KMS-11 (cell line): ENCODE measurements around the gene PRR14.
"Not testable (repeated sequence)": the region's sequence is repeated elsewhere in the genome, so short reads cannot be mapped to it uniquely, and the experiment has no call there.

Source experiments
- H2AFZ ChIP-seq: fragments of 200-600 bp; sonication (generic); 2 replicates; pipeline ENCODE4 v1.6.1; 2016; ENCODE audit warnings: antibody characterized with exemption, mixed run types, low read depth
- H3K27ac ChIP-seq: fragments of 200-600 bp; sonication (generic); 2 replicates; pipeline ENCODE4 v1.6.1; 2016; ENCODE audit warnings: mild to moderate bottlenecking, mixed run types
- H3K27me3 ChIP-seq: fragments of 200-600 bp; sonication (generic); 2 replicates; pipeline ENCODE4 v1.6.1; 2017; ENCODE audit warnings: mild to moderate bottlenecking, low read depth, mixed run types, moderate library complexity; ENCODE audit not compliant: insufficient read depth
- H3K36me3 ChIP-seq: fragments of 200-600 bp; sonication (generic); 2 replicates; pipeline ENCODE4 v1.6.1; 2017; ENCODE audit warnings: mild to moderate bottlenecking, mixed run types; ENCODE audit not compliant: insufficient read depth
- H3K4me1 ChIP-seq: fragments of 200-600 bp; sonication (generic); 2 replicates; pipeline ENCODE4 v1.6.1; 2016; ENCODE audit warnings: mild to moderate bottlenecking, low read depth, mixed run types; ENCODE audit not compliant: poor library complexity, severe bottlenecking
- H3K4me2 ChIP-seq: fragments of 200-600 bp; sonication (generic); 2 replicates; pipeline ENCODE4 v1.7.0; 2016; ENCODE audit warnings: mild to moderate bottlenecking, mixed run types
- H3K4me3 ChIP-seq: fragments of 200-600 bp; sonication (generic); IDR thresholded peaks from 2 replicates; pipeline ENCODE4 v1.6.1; 2017; ENCODE audit warnings: low read depth, low read length, mixed read lengths; ENCODE audit not compliant: insufficient read depth
- H3K79me2 ChIP-seq: fragments of 200-600 bp; sonication (generic); 2 replicates; pipeline ENCODE4 v1.6.1; 2016; ENCODE audit warnings: low read depth, mixed run types; ENCODE audit not compliant: insufficient read depth
- H3K9ac ChIP-seq: fragments of 200-600 bp; sonication (generic); 2 replicates; pipeline ENCODE4 v1.6.1; 2016; ENCODE audit warnings: mild to moderate bottlenecking, mixed run types
- H4K20me1 ChIP-seq: fragments of 200-600 bp; sonication (generic); 2 replicates; pipeline ENCODE4 v1.6.1; 2016; ENCODE audit warnings: mild to moderate bottlenecking, mixed run types; ENCODE audit not compliant: insufficient read depth
- CTCF ChIP-seq: fragments of 200-600 bp; sonication (generic); conservative IDR thresholded peaks from 2 replicates; pipeline ENCODE4 v1.6.1; 2017; ENCODE audit warnings: low read depth, mild to moderate bottlenecking, antibody characterized with exemption, low read length, moderate library complexity, mixed read lengths

Gene PRR14

GRCh38 chr16:30698816-30699614, 48.3 kb downstream of the PRR14 start, which contains the start of gene SRCAP:
Gene SRCAP (plus strand): TSS chr16:30699171. CDS start chr16:30700825, 1,654 bp downstream.
- Histone ChIP-seq H3K36me3 (peaks cover 23% of the 10 kb centered on the region; the same call in 1 of the 2 replicates), H3K9ac (peak within 1 kb of the TSS; percentile 99), H3K79me2 (peaks cover 40% of the 10 kb centered on the region), H3K4me3 (no peak within 1 kb of the TSS), H2AFZ (peak within 1 kb of the TSS; percentile 78), H4K20me1 (no peaks in the 10 kb centered on the region), H3K27me3 (no peaks in the 10 kb centered on the region), H3K27ac (peak within 1 kb of the TSS; percentile 96), H3K4me2 (peak within 1 kb of the TSS; percentile 83), H3K4me1 (peaks cover 15% of the 10 kb centered on the region)
- no peak for TF ChIP-seq CTCF

GRCh38 chr16:30699615-30700099, 48.9 kb downstream of the PRR14 start:
- H3K27me3 ChIP-seq: no peaks in the 10 kb centered on the region
- H3K36me3 ChIP-seq: peaks cover 28% of the 10 kb centered on the region; the same call in 1 of the 2 replicates
- peak overlapping the region; percentile 83 for H3K4me2 ChIP-seq
- H3K27ac ChIP-seq: peak overlapping the region; percentile 96; the same call in 1 of the 2 replicates
- no peak overlapping the region for H2AFZ ChIP-seq
- peaks cover 40% of the 10 kb centered on the region for H3K79me2 ChIP-seq
- TF ChIP-seq CTCF: no peak
- peaks cover 15% of the 10 kb centered on the region for H3K4me1 ChIP-seq
- peak overlapping the region; percentile 99; the same call in 1 of the 2 replicates for H3K9ac ChIP-seq
- H4K20me1 ChIP-seq: no peaks in the 10 kb centered on the region
- H3K4me3 ChIP-seq: no peak overlapping the region

- Histone ChIP-seq H3K27ac (no peak overlapping the region), H3K4me1 (peaks cover 15% of the 10 kb centered on the region), H3K79me2 (peaks cover 40% of the 10 kb centered on the region), H4K20me1 (no peaks in the 10 kb centered on the region), H3K4me3 (no peak overlapping the region), H3K4me2 (peak overlapping the region; percentile 83), H3K36me3 (peaks cover 34% of the 10 kb centered on the region; the same call in 1 of the 2 replicates), H3K27me3 (no peaks in the 10 kb centered on the region), H3K9ac (no peak overlapping the region), H2AFZ (no peak overlapping the region)
- no peak for TF ChIP-seq CTCF
Measured at GRCh38 chr16:30700491-30700890, 49.7 kb downstream of the PRR14 start.

- H2AFZ ChIP-seq: no peak overlapping the region
- H3K36me3 ChIP-seq: peaks cover 37% of the 10 kb centered on the region; the same call in 1 of the 2 replicates
- no peak overlapping the region for H3K9ac ChIP-seq
- no peak overlapping the region for H3K27ac ChIP-seq
- no peak for TF ChIP-seq CTCF
- H3K27me3 ChIP-seq: no peaks in the 10 kb centered on the region
- H4K20me1 ChIP-seq: no peaks in the 10 kb centered on the region
- H3K79me2 ChIP-seq: peaks cover 40% of the 10 kb centered on the region
- H3K4me2 ChIP-seq: no peak overlapping the region; the same call in 1 of the 2 replicates
- peaks cover 15% of the 10 kb centered on the region for H3K4me1 ChIP-seq
- H3K4me3 ChIP-seq: no peak overlapping the region
Measured at GRCh38 chr16:30700971-30701370, 50.2 kb downstream of the PRR14 start.

GRCh38 chr16:30703071-30703470, 52.3 kb downstream of the PRR14 start:
- H3K27me3 ChIP-seq, H3K4me1 ChIP-seq, H3K27ac ChIP-seq, H3K4me2 ChIP-seq, H3K4me3 ChIP-seq, H2AFZ ChIP-seq, H3K9ac ChIP-seq, H4K20me1 ChIP-seq: not testable (repeated sequence)
- Histone ChIP-seq H3K79me2 (peaks cover 48% of the 10 kb centered on the region), H3K36me3 (peaks cover 49% of the 10 kb centered on the region; the same call in 1 of the 2 replicates)
